Measurements from ENCODE around the gene MAPK14. TPM values are rescaled to one million over a fixed set of nuclear protein-coding genes. Genes with fewer than 3 reads are reported as not detected.

The MAPK14 gene
- total and polyA plus RNA-seq, 9 of the 15 experiments (the other 6 are each of a cell fraction or from before 2014, with no cell fraction given) = 8.8 to 62.7 (median 35.5) TPM

GRCh38 chr6:36122495-36123269 lies 95.1 kb downstream of the MAPK14 start (continued):
- TF ChIP-seq MGA (IDR thresholded peaks at IDR 0.05) (no peak), MAZ (CRISPR knock-in tag; conservative IDR thresholded peaks at IDR 0.05 in 1 of 2, IDR thresholded peaks at IDR 0.05 in 1 of 2) (no peak), FOXA1 (IDR thresholded peaks at IDR 0.05; ENCODE audit: borderline replicate concordance) (no peak), SREBF1 (IDR thresholded peaks at IDR 0.05; ENCODE audit: borderline replicate concordance, low read depth, low read length) (no peak), HMGXB4 (CRISPR knock-in tag; IDR thresholded peaks at IDR 0.05) (no peak), CTBP1 (IDR thresholded peaks at IDR 0.05; ENCODE audit: borderline replicate concordance) (peak; percentile 51; the same call in 1 of the 2 replicates), MTA2 (IDR thresholded peaks at IDR 0.05; ENCODE audit: low read depth) (no peak), DIDO1 (tag; IDR thresholded peaks at IDR 0.05; ENCODE audit: low read depth) (no peak), ZNF518B (CRISPR knock-in tag; IDR thresholded peaks at IDR 0.05) (no peak), PTBP1 (IDR thresholded peaks at IDR 0.05; ENCODE audit: low read depth, low read length) (no peak)
